HG02943 (cell line): ENCODE results near the gene GSK3B.

Experiments used
- ATAC-seq: cut with Tn5 transposase; IDR thresholded peaks from one replicate; pipeline ENCODE4 v1.9.1; 2021; ENCODE audit warnings: mild to moderate bottlenecking, low read depth, moderate library complexity; ENCODE audit not compliant: unreplicated experiment

GSK3B gene

DNA sequence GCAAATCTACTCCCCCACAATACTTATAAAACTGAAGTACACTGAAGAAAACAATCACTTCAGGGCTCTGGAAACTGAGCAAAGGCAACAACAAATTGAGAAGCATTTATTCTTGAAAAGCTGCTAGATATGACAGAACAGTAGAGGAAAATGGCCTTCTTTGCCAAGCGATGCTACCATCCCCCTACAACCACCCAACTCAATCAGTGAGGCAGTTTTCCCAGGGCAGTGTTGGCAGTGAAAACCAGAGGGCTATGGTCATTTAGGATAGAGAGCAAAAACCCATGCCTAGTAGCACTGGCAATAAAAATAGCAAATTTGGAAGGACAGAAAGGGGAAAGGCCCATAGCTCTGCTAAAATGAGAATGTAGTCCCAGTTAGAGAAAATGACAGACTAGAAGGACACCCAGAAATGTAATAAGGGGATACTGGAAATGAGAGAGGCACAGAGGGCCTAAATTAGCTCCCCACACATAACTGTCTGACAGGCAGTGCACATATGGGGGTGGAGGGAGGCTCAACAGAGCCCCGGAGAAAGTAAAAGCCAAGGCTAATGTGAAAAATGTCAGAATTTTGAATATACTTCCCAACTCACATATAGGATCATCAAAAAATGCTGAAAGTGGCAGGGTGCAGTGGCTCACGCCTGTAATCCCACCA lies 143.5 kb downstream of the GSK3B start:
- ATAC-seq: no peak

GRCh38 chr3:119945291-119945690 lies 149.0 kb downstream of the GSK3B start:
- ATAC-seq: no peak

- no peak for ATAC-seq
Measured at GRCh38 chr3:119944091-119944490, 150.2 kb downstream of the GSK3B start.

- ATAC-seq: no peak
Measured at GRCh38 chr3:119939077-119939476, 155.2 kb downstream of the GSK3B start.

DNA sequence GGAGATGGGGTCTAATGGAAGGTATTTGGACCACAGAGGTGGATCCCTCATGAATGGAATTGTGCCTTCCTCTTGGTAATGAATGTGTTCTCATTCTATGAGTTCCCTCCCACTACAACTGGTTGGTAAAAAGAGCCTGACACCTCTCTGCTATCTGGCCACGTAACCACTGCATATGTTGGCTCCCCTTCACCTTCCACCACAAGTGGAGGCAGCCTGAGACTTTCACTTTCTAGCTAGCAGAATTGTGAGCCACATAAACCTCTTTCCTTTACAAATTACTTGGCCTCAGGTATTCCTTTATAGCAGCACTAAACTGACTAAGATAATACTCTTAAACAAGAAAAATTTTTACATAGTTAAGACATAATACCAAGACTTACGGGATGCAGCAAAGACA lies 157.0 kb downstream of the GSK3B start:
- peak; percentile 94 for ATAC-seq

- ATAC-seq: no peak
Measured at GRCh38 chr3:119934249-119934648, 160.0 kb downstream of the GSK3B start.

GRCh38 chr3:119933207-119933606 lies 161.0 kb downstream of the GSK3B start:
- no peak for ATAC-seq

- no peak for ATAC-seq
Measured at GRCh38 chr3:119930286-119930685, 164.0 kb downstream of the GSK3B start.

GRCh38 chr3:119927190-119927589 lies 167.1 kb downstream of the GSK3B start:
- ATAC-seq: no peak

GRCh38 chr3:119924111-119925094 lies 169.8 kb downstream of the GSK3B start:
- ATAC-seq: no peak

- ATAC-seq: no peak
Measured at GRCh38 chr3:119918992-119919933, 175.0 kb downstream of the GSK3B start.

DNA sequence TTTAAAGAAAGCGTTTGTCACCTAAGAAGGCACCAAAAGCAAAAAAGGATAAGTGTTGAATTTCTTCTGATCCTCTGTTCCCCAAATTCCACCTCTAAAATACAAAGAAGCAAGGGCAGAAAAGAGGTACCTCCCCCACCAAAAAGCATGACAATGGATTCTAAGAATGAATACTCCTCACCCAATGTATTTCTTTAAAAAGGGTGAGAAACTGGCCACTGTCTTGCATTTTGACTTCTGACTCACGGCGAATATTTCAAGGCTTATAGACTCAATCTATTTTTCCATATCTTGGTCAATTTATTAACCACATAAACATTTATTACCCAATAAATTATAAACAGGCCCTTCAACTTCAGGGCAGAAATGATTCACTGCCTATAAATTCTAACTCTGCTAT lies 181.2 kb downstream of the GSK3B start:
- no peak for ATAC-seq

GRCh38 chr3:119912220-119912619 lies 182.0 kb downstream of the GSK3B start:
- ATAC-seq: no peak

GRCh38 chr3:119911748-119912147 lies 182.5 kb downstream of the GSK3B start:
- no peak for ATAC-seq

DNA sequence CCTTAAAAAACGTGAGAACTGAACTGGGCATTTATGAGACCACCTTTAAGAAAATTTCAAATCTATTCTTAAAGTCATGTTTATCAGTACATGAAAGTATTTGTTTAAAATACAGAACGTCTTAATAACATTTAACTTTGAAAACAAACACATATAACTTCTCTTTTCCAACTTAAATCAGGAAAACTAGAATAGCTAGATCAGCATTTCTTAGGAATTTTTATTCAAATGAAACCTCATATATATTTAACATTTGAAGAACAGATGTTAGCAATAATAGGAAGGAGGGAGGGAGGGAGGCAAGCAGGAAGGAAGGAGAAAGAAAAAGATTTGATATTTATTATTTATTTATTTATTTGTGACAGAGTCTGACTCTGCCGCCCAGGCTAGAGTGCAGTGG lies 192.2 kb downstream of the GSK3B start:
- ATAC-seq: no peak

GRCh38 chr3:119901148-119901547 lies 193.1 kb downstream of the GSK3B start:
- ATAC-seq: no peak

- no peak for ATAC-seq
Measured at GRCh38 chr3:119899192-119899511, 195.1 kb downstream of the GSK3B start.

- no peak for ATAC-seq
Measured at GRCh38 chr3:119898478-119899191, 195.6 kb downstream of the GSK3B start.

- no peak for ATAC-seq
Measured at GRCh38 chr3:119894195-119894594, 200.1 kb downstream of the GSK3B start.

DNA sequence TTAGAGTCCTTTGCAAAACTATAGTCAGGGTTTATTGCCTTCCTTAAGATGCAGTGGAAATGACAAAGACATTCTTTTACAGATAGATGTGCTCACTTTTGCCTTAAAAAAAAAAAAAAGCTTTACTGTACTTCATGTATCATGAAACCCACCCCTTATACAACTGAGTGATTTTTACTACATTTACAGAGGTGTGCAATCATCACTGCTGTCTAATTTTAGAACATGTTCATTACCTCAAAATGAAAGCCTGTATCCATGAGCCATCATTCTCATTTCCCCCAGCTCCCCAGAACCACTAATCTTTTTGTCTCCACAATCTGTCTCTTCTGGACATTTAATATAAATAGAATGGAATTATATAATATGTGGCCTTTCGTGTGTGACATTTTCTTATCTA lies 200.5 kb downstream of the GSK3B start:
- no peak for ATAC-seq
